Panc1 (cell line): ENCODE results near the gene VNN1.

Experiments used
- POLR2AphosphoS5 ChIP-seq: IDR thresholded peaks from 2 replicates; pipeline ENCODE4 v1.6.1; 2012; ENCODE audit warnings: mild to moderate bottlenecking, low read depth, low read length, moderate library complexity
- SIN3A ChIP-seq: IDR thresholded peaks from 2 replicates; pipeline ENCODE4 v1.6.1; 2012; ENCODE audit warnings: low read depth, mild to moderate bottlenecking, low read length, moderate library complexity, borderline replicate concordance; ENCODE audit not compliant: insufficient read depth
- TCF7L2 ChIP-seq: IDR thresholded peaks from 2 replicates; pipeline ENCODE4 v1.6.1; 2011; ENCODE audit warnings: mild to moderate bottlenecking, low read depth, low read length, inconsistent platforms
- TF ChIP-seq, protein P1 (sequence below): fragments of 450-650 bp; IDR thresholded peaks from 2 replicates; pipeline ENCODE4 v1.5.1; 2017; ENCODE audit warnings: mild to moderate bottlenecking
- TF ChIP-seq, protein P2 (sequence below), 2 experiments: IDR thresholded peaks; 2 replicates each; pipeline ENCODE4 v1.6.1; 2011 to 2012; ENCODE audit warnings: low read depth in 2 of 2, control low read depth in 1 of 2, low read length in 1 of 2, mild to moderate bottlenecking in 1 of 2, moderate library complexity in 1 of 2; ENCODE audit not compliant: insufficient read depth in 1 of 2

DNA sequence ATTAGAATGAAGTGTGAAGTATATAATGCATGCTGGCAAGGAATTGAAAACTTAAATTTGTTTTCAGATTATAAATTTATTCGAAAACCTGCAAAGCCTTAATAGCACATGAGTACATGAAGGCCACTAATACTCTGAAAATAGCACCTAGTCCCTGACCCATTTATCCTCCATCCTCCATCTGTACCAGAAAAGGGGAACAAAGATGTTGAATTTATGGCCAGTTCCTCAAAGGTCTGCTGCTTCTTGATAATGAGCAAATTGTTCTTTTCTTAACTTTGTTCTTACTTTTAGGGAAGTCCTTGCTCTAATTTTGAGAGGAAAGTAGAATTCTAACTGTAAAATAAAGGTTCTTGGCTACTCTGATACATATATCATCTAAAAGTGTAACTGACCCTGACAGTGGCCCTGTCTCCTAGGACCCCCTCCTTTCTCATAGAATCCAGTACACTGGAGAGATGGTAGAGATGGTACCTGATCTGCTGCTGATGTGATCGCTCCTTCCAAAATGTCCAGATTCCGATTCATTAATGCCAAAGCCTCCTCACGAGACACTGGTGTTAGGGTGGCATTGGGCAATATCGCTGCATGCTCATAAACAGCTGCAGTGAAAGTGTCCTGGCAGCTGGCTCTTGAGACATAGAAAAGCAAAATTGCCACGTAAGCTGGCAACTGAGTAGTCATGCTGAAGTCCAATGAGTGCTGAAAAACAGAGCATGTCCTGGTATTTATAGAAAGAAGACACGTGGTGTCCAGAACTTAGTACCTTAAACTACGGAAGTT is at the start of gene VNN1:
- TF ChIP-seq, protein P1, sequence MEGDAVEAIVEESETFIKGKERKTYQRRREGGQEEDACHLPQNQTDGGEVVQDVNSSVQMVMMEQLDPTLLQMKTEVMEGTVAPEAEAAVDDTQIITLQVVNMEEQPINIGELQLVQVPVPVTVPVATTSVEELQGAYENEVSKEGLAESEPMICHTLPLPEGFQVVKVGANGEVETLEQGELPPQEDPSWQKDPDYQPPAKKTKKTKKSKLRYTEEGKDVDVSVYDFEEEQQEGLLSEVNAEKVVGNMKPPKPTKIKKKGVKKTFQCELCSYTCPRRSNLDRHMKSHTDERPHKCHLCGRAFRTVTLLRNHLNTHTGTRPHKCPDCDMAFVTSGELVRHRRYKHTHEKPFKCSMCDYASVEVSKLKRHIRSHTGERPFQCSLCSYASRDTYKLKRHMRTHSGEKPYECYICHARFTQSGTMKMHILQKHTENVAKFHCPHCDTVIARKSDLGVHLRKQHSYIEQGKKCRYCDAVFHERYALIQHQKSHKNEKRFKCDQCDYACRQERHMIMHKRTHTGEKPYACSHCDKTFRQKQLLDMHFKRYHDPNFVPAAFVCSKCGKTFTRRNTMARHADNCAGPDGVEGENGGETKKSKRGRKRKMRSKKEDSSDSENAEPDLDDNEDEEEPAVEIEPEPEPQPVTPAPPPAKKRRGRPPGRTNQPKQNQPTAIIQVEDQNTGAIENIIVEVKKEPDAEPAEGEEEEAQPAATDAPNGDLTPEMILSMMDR = no peak
- TF ChIP-seq POLR2AphosphoS5 (no peak), TCF7L2 (no peak), SIN3A (no peak)
- TF ChIP-seq, protein P2, sequence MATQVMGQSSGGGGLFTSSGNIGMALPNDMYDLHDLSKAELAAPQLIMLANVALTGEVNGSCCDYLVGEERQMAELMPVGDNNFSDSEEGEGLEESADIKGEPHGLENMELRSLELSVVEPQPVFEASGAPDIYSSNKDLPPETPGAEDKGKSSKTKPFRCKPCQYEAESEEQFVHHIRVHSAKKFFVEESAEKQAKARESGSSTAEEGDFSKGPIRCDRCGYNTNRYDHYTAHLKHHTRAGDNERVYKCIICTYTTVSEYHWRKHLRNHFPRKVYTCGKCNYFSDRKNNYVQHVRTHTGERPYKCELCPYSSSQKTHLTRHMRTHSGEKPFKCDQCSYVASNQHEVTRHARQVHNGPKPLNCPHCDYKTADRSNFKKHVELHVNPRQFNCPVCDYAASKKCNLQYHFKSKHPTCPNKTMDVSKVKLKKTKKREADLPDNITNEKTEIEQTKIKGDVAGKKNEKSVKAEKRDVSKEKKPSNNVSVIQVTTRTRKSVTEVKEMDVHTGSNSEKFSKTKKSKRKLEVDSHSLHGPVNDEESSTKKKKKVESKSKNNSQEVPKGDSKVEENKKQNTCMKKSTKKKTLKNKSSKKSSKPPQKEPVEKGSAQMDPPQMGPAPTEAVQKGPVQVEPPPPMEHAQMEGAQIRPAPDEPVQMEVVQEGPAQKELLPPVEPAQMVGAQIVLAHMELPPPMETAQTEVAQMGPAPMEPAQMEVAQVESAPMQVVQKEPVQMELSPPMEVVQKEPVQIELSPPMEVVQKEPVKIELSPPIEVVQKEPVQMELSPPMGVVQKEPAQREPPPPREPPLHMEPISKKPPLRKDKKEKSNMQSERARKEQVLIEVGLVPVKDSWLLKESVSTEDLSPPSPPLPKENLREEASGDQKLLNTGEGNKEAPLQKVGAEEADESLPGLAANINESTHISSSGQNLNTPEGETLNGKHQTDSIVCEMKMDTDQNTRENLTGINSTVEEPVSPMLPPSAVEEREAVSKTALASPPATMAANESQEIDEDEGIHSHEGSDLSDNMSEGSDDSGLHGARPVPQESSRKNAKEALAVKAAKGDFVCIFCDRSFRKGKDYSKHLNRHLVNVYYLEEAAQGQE (IDR thresholded peaks at IDR 0.05; ENCODE audit: insufficient read depth in 1 of 2, low read depth in 2 of 2, low read length in 1 of 2) = no peak
